Measurements from ENCODE around the gene ERC1.

The ERC1 gene

DNA sequence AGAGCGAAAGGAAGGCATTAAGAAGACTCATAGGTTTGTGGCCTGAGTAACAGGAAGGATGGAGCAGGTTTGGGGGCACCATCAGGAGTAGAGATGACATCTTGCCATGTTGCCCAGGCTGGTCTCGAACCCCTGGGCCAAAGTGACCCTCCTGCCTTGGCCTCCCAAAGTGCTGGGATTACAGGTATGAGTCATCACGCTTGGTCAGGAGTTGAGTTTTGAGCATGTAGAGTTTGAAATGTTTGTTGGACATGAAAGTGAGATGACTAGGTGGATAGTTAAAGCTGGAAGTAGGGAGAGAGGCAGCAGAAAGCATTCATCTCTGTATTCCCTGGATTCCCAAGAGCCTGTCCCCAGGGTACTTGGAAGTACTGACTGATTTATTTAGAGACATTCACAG, 112.6 kb downstream of the ERC1 start:
- Histone ChIP-seq H3K27me3 (ENCODE audit: control insufficient read depth in 1 of 2, insufficient read depth in 1 of 2, low read length in 2 of 2) (no peaks in the 10 kb centered on the region), H4K8ac (ENCODE audit: low read length) (no peak overlapping the region), H3K36me3 (ENCODE audit: control insufficient read depth in 1 of 2, insufficient read depth in 2 of 2, low read depth in 1 of 2, low read length in 2 of 2) (peaks cover 0 to 16% of the 10 kb centered on the region in 2 experiments), H2AFZ (ENCODE audit: low read depth, low read length) (no peak overlapping the region), H3K4me1 (ENCODE audit: control insufficient read depth, insufficient read depth, low read depth, low read length) (peaks cover 5% of the 10 kb centered on the region), H3K23ac (ENCODE audit: low read length in 2 of 2) (no peak overlapping the region), H2BK120ac (ENCODE audit: low read depth, low read length) (no peak overlapping the region), H2BK5ac (ENCODE audit: low read depth, low read length, poor library complexity, severe bottlenecking) (no peak overlapping the region), H3K27ac (ENCODE audit: low read length, poor library complexity, severe bottlenecking) (no peak overlapping the region), H2AK5ac (ENCODE audit: low read length, severe bottlenecking) (no peak overlapping the region), H3K79me1 (replicated peaks; ENCODE audit: low read length, poor library complexity, severe bottlenecking) (peaks cover 27% of the 10 kb centered on the region), H3K4me2 (ENCODE audit: low read length, poor library complexity, severe bottlenecking) (no peak overlapping the region), H2BK15ac (ENCODE audit: low read depth, poor library complexity, severe bottlenecking) (no peak overlapping the region), H3K9me3 (ENCODE audit: control insufficient read depth, low read length) (no peaks in the 10 kb centered on the region), H3K18ac (ENCODE audit: low read depth in 1 of 2, low read length in 2 of 2) (no peak overlapping the region), H3K4me3 (ENCODE audit: insufficient read depth in 1 of 2, low read depth in 1 of 2, low read length in 2 of 2) (no peak overlapping the region), H2BK12ac (ENCODE audit: low read length in 2 of 2) (no peak overlapping the region), H3K9ac (ENCODE audit: low read length) (no peak overlapping the region), H3K4ac (ENCODE audit: low read depth in 1 of 2, low read length in 2 of 2) (no peak overlapping the region), H3K14ac (ENCODE audit: low read length in 2 of 2) (no peak overlapping the region), H4K91ac (ENCODE audit: low read length) (no peak overlapping the region)
- no peak for DNase-seq
- 95% methylated on average over 3 of the region's 3 CpGs for WGBS

GRCh38 chr12:1104088-1104800, 113.2 kb downstream of the ERC1 start:
- Histone ChIP-seq H3K4me2 (ENCODE audit: low read length, poor library complexity, severe bottlenecking) (no peak overlapping the region), H3K4me3 (ENCODE audit: insufficient read depth in 1 of 2, low read depth in 1 of 2, low read length in 2 of 2) (no peak overlapping the region), H2BK120ac (ENCODE audit: low read depth, low read length) (no peak overlapping the region), H3K23ac (ENCODE audit: low read length in 2 of 2) (no peak overlapping the region), H3K4me1 (ENCODE audit: control insufficient read depth, insufficient read depth, low read depth, low read length) (peaks cover 4% of the 10 kb centered on the region), H3K9ac (ENCODE audit: low read length) (no peak overlapping the region), H4K91ac (ENCODE audit: low read length) (no peak overlapping the region), H3K9me3 (ENCODE audit: control insufficient read depth, low read length) (no peaks in the 10 kb centered on the region), H3K36me3 (ENCODE audit: control insufficient read depth in 1 of 2, insufficient read depth in 2 of 2, low read depth in 1 of 2, low read length in 2 of 2) (peaks cover 0 to 16% of the 10 kb centered on the region in 2 experiments), H3K27ac (ENCODE audit: low read length, poor library complexity, severe bottlenecking) (peak overlapping the region; percentile 10), H2BK12ac (ENCODE audit: low read length in 2 of 2) (no peak overlapping the region), H2BK15ac (ENCODE audit: low read depth, poor library complexity, severe bottlenecking) (no peak overlapping the region), H2AFZ (ENCODE audit: low read depth, low read length) (no peak overlapping the region), H3K79me1 (replicated peaks; ENCODE audit: low read length, poor library complexity, severe bottlenecking) (peaks cover 22% of the 10 kb centered on the region), H2AK5ac (ENCODE audit: low read length, severe bottlenecking) (no peak overlapping the region), H3K18ac (ENCODE audit: low read depth in 1 of 2, low read length in 2 of 2) (no peak overlapping the region), H2BK5ac (ENCODE audit: low read depth, low read length, poor library complexity, severe bottlenecking) (no peak overlapping the region), H3K14ac (ENCODE audit: low read length in 2 of 2) (no peak overlapping the region), H4K8ac (ENCODE audit: low read length) (no peak overlapping the region), H3K4ac (ENCODE audit: low read depth in 1 of 2, low read length in 2 of 2) (no peak overlapping the region), H3K27me3 (ENCODE audit: control insufficient read depth in 1 of 2, insufficient read depth in 1 of 2, low read length in 2 of 2) (no peaks in the 10 kb centered on the region)
- DNase-seq = no peak
- WGBS = 96% methylated on average over 7 of the region's 8 CpGs

- Histone ChIP-seq H3K27ac (ENCODE audit: low read length, poor library complexity, severe bottlenecking) (no peak overlapping the region), H3K23ac (ENCODE audit: low read length in 2 of 2) (no peak overlapping the region), H3K4me2 (ENCODE audit: low read length, poor library complexity, severe bottlenecking) (no peak overlapping the region), H3K9me3 (ENCODE audit: control insufficient read depth, low read length) (no peaks in the 10 kb centered on the region), H2BK15ac (ENCODE audit: low read depth, poor library complexity, severe bottlenecking) (no peak overlapping the region), H2BK5ac (ENCODE audit: low read depth, low read length, poor library complexity, severe bottlenecking) (no peak overlapping the region), H3K4me3 (ENCODE audit: insufficient read depth in 1 of 2, low read depth in 1 of 2, low read length in 2 of 2) (no peak overlapping the region), H2BK120ac (ENCODE audit: low read depth, low read length) (no peak overlapping the region), H3K4me1 (ENCODE audit: control insufficient read depth, insufficient read depth, low read depth, low read length) (peaks cover 4% of the 10 kb centered on the region), H3K9ac (ENCODE audit: low read length) (no peak overlapping the region), H3K18ac (ENCODE audit: low read depth in 1 of 2, low read length in 2 of 2) (no peak overlapping the region), H3K36me3 (ENCODE audit: control insufficient read depth in 1 of 2, insufficient read depth in 2 of 2, low read depth in 1 of 2, low read length in 2 of 2) (peaks cover 4 to 39% of the 10 kb centered on the region in 2 experiments), H3K14ac (ENCODE audit: low read length in 2 of 2) (no peak overlapping the region), H2AK5ac (ENCODE audit: low read length, severe bottlenecking) (no peak overlapping the region), H3K4ac (ENCODE audit: low read depth in 1 of 2, low read length in 2 of 2) (no peak overlapping the region), H4K8ac (ENCODE audit: low read length) (no peak overlapping the region), H2BK12ac (ENCODE audit: low read length in 2 of 2) (no peak overlapping the region), H4K91ac (ENCODE audit: low read length) (no peak overlapping the region), H3K79me1 (replicated peaks; ENCODE audit: low read length, poor library complexity, severe bottlenecking) (peaks cover 15% of the 10 kb centered on the region), H3K27me3 (ENCODE audit: control insufficient read depth in 1 of 2, insufficient read depth in 1 of 2, low read length in 2 of 2) (no peaks in the 10 kb centered on the region), H2AFZ (ENCODE audit: low read depth, low read length) (no peak overlapping the region)
- DNase-seq = no peak
These were observed 116.6 kb downstream of the ERC1 start for GRCh38 chr12:1107669-1108068.

- no peak overlapping the region for H3K4ac ChIP-seq (ENCODE audit: low read depth in 1 of 2, low read length in 2 of 2)
- no peak overlapping the region for H4K91ac ChIP-seq (ENCODE audit: low read length)
- no peak overlapping the region for H2AFZ ChIP-seq (ENCODE audit: low read depth, low read length)
- peaks cover 4 to 43% of the 10 kb centered on the region in 2 experiments for H3K36me3 ChIP-seq (ENCODE audit: control insufficient read depth in 1 of 2, insufficient read depth in 2 of 2, low read depth in 1 of 2, low read length in 2 of 2)
- H3K23ac ChIP-seq (ENCODE audit: low read length in 2 of 2) = no peak overlapping the region
- no peak overlapping the region for H3K4me3 ChIP-seq (ENCODE audit: insufficient read depth in 1 of 2, low read depth in 1 of 2, low read length in 2 of 2)
- no peak overlapping the region for H2BK5ac ChIP-seq (ENCODE audit: low read depth, low read length, poor library complexity, severe bottlenecking)
- no peaks in the 10 kb centered on the region for H3K27me3 ChIP-seq (ENCODE audit: control insufficient read depth in 1 of 2, insufficient read depth in 1 of 2, low read length in 2 of 2)
- H2AK5ac ChIP-seq (ENCODE audit: low read length, severe bottlenecking) = no peak overlapping the region
- H3K9me3 ChIP-seq (ENCODE audit: control insufficient read depth, low read length) = no peaks in the 10 kb centered on the region
- no peak overlapping the region for H3K18ac ChIP-seq (ENCODE audit: low read depth in 1 of 2, low read length in 2 of 2)
- no peak overlapping the region for H3K14ac ChIP-seq (ENCODE audit: low read length in 2 of 2)
- H2BK120ac ChIP-seq (ENCODE audit: low read depth, low read length) = peak overlapping the region; percentile 46
- 100% methylated on average over 1 of the region's 1 CpG for WGBS
- no peak overlapping the region for H3K9ac ChIP-seq (ENCODE audit: low read length)
- DNase-seq = no peak
- H3K4me2 ChIP-seq (ENCODE audit: low read length, poor library complexity, severe bottlenecking) = no peak overlapping the region
- no peak overlapping the region for H3K27ac ChIP-seq (ENCODE audit: low read length, poor library complexity, severe bottlenecking)
- H3K79me1 ChIP-seq (replicated peaks; ENCODE audit: low read length, poor library complexity, severe bottlenecking) = peaks cover 14% of the 10 kb centered on the region
- peaks cover 4% of the 10 kb centered on the region for H3K4me1 ChIP-seq (ENCODE audit: control insufficient read depth, insufficient read depth, low read depth, low read length)
- H2BK15ac ChIP-seq (ENCODE audit: low read depth, poor library complexity, severe bottlenecking) = no peak overlapping the region
- H4K8ac ChIP-seq (ENCODE audit: low read length) = no peak overlapping the region
- H2BK12ac ChIP-seq (ENCODE audit: low read length in 2 of 2) = no peak overlapping the region
These were observed 117.3 kb downstream of the ERC1 start for GRCh38 chr12:1108276-1108675.

All from mesenchymal stem cell (in vitro differentiated cells and primary cell).